Chondrocyte (in vitro differentiated cells): Measurements from ENCODE around the gene MSMO1. TPM values are rescaled to one million over a fixed set of nuclear protein-coding genes. Genes with fewer than 3 reads are reported as not detected.

ENCODE experiments used
- DNase-seq: peaks from one replicate; pipeline ENCODE4 v3.0.0; 2021; ENCODE audit warnings: mixed read lengths, low spot score
- H3K27ac Mint-ChIP-seq: one replicate; pipeline ENCODE4 v1.8.0; 2021; ENCODE audit warnings: mild to moderate bottlenecking, moderate library complexity, mixed read lengths; ENCODE audit not compliant: unreplicated experiment
- H3K27me3 Mint-ChIP-seq: 2 replicates; pipeline ENCODE4 v1.8.0; 2021; ENCODE audit warnings: low read depth, mixed read lengths
- H3K36me3 Mint-ChIP-seq: 2 replicates; pipeline ENCODE4 v1.8.0; 2021; ENCODE audit warnings: low read depth, mixed read lengths
- H3K4me1 Mint-ChIP-seq: 2 replicates; pipeline ENCODE4 v1.8.0; 2021; ENCODE audit warnings: low read depth, mild to moderate bottlenecking, mixed read lengths
- H3K4me3 Mint-ChIP-seq: one replicate; pipeline ENCODE4 v1.8.0; 2021; ENCODE audit warnings: mild to moderate bottlenecking, moderate library complexity, mixed read lengths; ENCODE audit not compliant: unreplicated experiment
- H3K9me3 Mint-ChIP-seq: 2 replicates; pipeline ENCODE4 v1.8.0; 2021; ENCODE audit warnings: low read depth, mixed read lengths
- total RNA-seq: library from RNA; stranded (reverse); gene quantifications from 3 replicates; pipeline ENCODE4 v1.2.1, GENCODE V29; 2021
- TF ChIP-seq, protein P1 (sequence below): fragments of 200-600 bp; sonication (generic); IDR thresholded peaks from 2 replicates; pipeline ENCODE4 v1.5.0; 2021; ENCODE audit warnings: antibody characterized with exemption, mild to moderate bottlenecking, moderate library complexity

The MSMO1 gene
- total RNA-seq, 1 donor from 2014 or later = 83.3 TPM

DNA sequence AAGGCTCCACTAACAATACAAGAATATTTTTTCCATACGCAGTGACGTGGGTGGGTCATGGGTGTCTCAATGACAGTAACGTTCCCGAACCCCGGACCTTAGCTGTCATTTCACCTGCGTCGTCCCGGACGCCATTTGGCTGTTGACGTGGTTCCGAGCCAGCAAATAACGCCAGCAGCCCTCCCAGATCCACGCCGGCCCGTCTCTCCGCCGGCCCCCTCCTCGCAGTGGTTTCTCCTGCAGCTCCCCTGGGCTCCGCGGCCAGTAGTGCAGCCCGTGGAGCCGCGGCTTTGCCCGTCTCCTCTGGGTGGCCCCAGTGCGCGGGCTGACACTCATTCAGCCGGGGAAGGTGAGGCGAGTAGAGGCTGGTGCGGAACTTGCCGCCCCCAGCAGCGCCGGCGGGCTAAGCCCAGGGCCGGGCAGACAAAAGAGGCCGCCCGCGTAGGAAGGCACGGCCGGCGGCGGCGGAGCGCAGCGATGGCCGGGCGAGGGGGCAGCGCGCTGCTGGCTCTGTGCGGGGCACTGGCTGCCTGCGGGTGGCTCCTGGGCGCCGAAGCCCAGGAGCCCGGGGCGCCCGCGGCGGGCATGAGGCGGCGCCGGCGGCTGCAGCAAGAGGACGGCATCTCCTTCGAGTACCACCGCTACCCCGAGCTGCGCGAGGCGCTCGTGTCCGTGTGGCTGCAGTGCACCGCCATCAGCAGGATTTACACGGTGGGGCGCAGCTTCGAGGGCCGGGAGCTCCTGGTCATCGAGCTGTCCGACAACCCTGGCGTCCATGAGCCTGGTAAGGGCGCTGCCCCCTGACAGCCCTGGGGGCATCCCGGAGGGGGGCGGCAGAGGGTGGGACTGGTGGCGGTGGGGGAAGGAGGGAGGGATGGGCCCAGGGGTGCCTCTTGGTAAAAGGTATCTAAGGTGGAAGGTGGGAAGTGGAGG, 51.5 kb downstream of the MSMO1 start, which contains the start of gene CPE:
Gene CPE (plus strand): TSS at position 264 of the 933 bp plus-strand sequence. CDS start 214 bp downstream, at position 478.
- H3K36me3 Mint-ChIP-seq = no peaks in the 10 kb centered on the region
- peak; percentile 96 for DNase-seq
- no peaks in the 10 kb centered on the region for H3K27me3 Mint-ChIP-seq
- H3K27ac Mint-ChIP-seq = peak within 1 kb of the TSS; percentile 90
- H3K9me3 Mint-ChIP-seq = no peaks in the 10 kb centered on the region
- peak within 1 kb of the TSS; percentile 85 for H3K4me3 Mint-ChIP-seq
- peaks cover 52% of the 10 kb centered on the region for H3K4me1 Mint-ChIP-seq
- TF ChIP-seq, protein P1, sequence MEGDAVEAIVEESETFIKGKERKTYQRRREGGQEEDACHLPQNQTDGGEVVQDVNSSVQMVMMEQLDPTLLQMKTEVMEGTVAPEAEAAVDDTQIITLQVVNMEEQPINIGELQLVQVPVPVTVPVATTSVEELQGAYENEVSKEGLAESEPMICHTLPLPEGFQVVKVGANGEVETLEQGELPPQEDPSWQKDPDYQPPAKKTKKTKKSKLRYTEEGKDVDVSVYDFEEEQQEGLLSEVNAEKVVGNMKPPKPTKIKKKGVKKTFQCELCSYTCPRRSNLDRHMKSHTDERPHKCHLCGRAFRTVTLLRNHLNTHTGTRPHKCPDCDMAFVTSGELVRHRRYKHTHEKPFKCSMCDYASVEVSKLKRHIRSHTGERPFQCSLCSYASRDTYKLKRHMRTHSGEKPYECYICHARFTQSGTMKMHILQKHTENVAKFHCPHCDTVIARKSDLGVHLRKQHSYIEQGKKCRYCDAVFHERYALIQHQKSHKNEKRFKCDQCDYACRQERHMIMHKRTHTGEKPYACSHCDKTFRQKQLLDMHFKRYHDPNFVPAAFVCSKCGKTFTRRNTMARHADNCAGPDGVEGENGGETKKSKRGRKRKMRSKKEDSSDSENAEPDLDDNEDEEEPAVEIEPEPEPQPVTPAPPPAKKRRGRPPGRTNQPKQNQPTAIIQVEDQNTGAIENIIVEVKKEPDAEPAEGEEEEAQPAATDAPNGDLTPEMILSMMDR = peak; percentile 74

DNA sequence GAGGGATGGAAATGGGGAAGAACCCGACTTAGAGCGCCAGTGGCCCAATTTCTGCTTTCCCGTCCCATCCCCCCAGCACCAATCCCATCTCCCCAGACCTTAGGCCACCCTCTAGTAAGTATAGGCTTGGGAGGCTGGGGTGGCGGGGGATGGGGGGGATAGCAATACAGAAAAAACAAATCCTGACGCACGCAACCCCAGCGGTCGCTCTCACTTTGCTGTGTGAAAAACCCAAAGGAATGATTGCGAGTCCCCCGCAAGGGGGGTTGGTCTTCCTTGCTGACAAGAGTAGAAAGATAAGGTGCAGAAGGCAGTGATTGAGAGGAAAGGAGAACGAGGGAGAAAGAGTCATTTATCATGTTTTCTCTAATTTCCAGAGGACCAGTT, 52.2 kb downstream of the MSMO1 start:
- Mint-ChIP-seq H3K9me3 (no peaks in the 10 kb centered on the region), H3K4me1 (peaks cover 58% of the 10 kb centered on the region), H3K36me3 (no peaks in the 10 kb centered on the region), H3K27ac (peak overlapping the region; percentile 81), H3K27me3 (no peaks in the 10 kb centered on the region), H3K4me3 (peak overlapping the region; percentile 77)
- TF ChIP-seq, protein P1 = no peak
- DNase-seq = no peak

DNA sequence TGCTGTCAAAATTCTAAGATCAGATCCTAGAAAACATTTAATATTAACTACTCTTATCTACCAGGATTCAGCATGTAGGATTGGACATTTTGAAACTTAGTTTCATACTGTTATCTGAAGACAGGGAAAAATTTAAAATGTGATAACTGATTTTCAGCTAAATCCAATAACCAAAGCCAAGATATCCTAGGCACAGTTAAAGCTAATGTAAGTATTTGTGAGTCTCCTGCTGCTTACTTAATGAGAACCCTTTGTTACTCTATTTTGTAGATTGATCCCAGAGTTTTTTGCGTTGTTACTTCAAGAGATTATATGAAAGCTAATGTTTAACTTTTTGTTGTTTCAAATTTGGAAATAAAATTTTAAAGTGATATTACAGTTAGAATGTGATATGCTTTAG, 53.3 kb downstream of the MSMO1 start:
- Mint-ChIP-seq H3K27me3 (no peaks in the 10 kb centered on the region), H3K4me1 (peaks cover 70% of the 10 kb centered on the region)
- no peak for DNase-seq

DNA sequence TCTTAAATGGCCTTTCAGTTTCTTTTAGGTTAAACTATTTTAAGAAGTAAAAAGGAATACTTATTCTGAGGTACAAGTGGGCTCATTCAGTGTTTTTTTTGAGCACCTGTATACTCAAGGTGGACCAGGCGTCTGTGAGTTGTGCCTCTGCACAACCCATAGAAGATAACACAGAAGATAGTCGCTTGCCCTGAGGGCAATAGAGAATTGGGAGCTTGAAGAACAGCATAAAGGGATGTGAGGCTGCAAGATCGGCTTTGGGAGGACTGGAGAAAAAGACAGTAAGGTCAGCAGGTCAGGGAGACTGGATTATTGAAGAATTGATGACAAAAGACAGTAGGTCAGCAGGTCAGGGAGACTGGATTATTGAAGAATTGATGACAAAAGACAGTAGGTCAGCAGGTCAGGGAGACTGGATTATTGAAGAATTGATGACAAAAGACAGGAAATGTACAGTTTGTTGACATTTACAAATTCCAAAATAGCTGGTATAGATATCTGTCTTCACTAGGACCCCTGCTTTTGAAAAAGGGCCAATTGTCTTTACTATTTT, 54.4 kb downstream of the MSMO1 start:
- peak overlapping the region; percentile 16 for H3K4me3 Mint-ChIP-seq
- peaks cover 80% of the 10 kb centered on the region for H3K4me1 Mint-ChIP-seq

More for the DNA sequence above, 53.3 kb downstream of the MSMO1 start:
- no peaks in the 10 kb centered on the region for H3K9me3 Mint-ChIP-seq
- H3K36me3 Mint-ChIP-seq = no peaks in the 10 kb centered on the region
- H3K27ac Mint-ChIP-seq = no peak overlapping the region
- TF ChIP-seq, protein P1 = no peak
- no peak overlapping the region for H3K4me3 Mint-ChIP-seq

DNA sequence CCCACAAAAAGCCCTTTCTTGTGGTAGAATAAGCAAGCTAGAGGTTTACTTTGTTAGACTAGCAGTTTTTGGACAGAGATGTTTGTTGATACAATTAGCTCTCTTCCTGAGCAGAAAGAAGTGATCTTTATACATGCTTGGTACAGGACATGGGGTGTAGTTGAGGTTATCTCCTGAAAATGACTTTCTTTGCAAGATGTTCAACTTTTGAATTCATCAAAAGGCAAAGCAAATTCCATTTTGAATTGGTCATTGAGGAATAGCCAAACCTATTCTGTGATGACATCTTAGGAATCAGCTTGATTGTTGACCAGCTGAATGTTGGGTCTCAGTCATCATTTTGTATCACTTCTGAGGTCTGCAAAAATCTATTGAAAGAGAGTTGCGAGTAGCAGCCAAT, 55.2 kb downstream of the MSMO1 start:
- H3K4me3 Mint-ChIP-seq = no peak overlapping the region
- no peaks in the 10 kb centered on the region for H3K36me3 Mint-ChIP-seq
- peak overlapping the region; percentile 20 for H3K27ac Mint-ChIP-seq
- H3K4me1 Mint-ChIP-seq = peaks cover 81% of the 10 kb centered on the region
- TF ChIP-seq, protein P1 = no peak
- H3K27me3 Mint-ChIP-seq = no peaks in the 10 kb centered on the region
- DNase-seq = no peak
- H3K9me3 Mint-ChIP-seq = no peaks in the 10 kb centered on the region

More for the DNA sequence above, 54.4 kb downstream of the MSMO1 start:
- Mint-ChIP-seq H3K36me3 (no peaks in the 10 kb centered on the region), H3K27me3 (no peaks in the 10 kb centered on the region), H3K9me3 (no peaks in the 10 kb centered on the region), H3K27ac (peak overlapping the region; percentile 79)
- TF ChIP-seq, protein P1 = no peak
- no peak for DNase-seq
